HL-60 (cell line): ENCODE data around the gene ANKRD11.

Source experiments
- GABPA ChIP-seq: IDR thresholded peaks from 2 replicates; pipeline ENCODE4 v1.6.1; 2012; ENCODE audit warnings: low read depth
- POLR2AphosphoS5 ChIP-seq: IDR thresholded peaks from 2 replicates; pipeline ENCODE4 v1.6.1; 2012; ENCODE audit warnings: low read depth
- REST ChIP-seq: IDR thresholded peaks from 2 replicates; pipeline ENCODE4 v1.6.1; 2012; ENCODE audit warnings: low read depth; ENCODE audit not compliant: insufficient replicate concordance
- SPI1 ChIP-seq: IDR thresholded peaks from 2 replicates; pipeline ENCODE4 v1.6.1; 2012; ENCODE audit warnings: low read depth, mild to moderate bottlenecking, borderline replicate concordance
- TF ChIP-seq, protein P1 (sequence below): IDR thresholded peaks from one replicate; pipeline ENCODE4 v1.5.1; 2011; ENCODE audit warnings: low read length, control low read depth, inconsistent platforms; ENCODE audit not compliant: insufficient read depth

DNA sequence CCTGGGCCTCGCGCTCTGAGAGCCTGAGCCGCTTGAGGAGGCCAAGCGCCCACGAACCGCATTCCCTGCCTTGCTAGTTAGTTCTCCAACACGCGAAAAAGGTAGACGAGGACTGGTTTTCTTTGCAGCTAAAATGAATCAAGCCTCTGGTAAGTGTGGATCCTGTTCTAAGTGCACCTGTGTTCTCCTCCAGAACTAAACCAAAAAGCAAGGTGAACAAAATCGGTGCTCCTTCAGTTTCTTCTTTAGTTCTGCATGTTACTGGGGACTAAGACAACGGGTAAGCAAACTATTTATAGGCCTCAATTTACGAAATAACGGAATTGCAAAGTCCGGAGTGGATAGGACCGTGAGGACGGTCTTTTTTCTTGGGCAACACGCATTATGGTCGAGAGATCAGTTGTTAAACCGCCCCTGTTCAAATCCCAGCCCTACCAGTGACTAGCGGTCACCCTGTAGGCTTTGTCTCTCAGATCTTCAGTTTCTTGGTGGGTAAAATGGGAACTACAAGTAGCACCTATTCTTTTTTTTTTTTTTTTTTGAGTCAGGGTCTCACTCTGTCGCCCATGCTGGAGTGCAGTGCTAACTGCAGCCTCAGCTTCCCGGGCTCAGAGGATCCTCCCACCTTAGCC lies 993 bp upstream of the ANKRD11 start:
- TF ChIP-seq, protein P1, sequence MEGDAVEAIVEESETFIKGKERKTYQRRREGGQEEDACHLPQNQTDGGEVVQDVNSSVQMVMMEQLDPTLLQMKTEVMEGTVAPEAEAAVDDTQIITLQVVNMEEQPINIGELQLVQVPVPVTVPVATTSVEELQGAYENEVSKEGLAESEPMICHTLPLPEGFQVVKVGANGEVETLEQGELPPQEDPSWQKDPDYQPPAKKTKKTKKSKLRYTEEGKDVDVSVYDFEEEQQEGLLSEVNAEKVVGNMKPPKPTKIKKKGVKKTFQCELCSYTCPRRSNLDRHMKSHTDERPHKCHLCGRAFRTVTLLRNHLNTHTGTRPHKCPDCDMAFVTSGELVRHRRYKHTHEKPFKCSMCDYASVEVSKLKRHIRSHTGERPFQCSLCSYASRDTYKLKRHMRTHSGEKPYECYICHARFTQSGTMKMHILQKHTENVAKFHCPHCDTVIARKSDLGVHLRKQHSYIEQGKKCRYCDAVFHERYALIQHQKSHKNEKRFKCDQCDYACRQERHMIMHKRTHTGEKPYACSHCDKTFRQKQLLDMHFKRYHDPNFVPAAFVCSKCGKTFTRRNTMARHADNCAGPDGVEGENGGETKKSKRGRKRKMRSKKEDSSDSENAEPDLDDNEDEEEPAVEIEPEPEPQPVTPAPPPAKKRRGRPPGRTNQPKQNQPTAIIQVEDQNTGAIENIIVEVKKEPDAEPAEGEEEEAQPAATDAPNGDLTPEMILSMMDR: no peak
- TF ChIP-seq POLR2AphosphoS5: no peak
- TF ChIP-seq SPI1: no peak
- TF ChIP-seq REST: no peak
- no peak for TF ChIP-seq GABPA
